ENCODE measurements around the gene MAPK9. TPM values are rescaled to one million over a fixed set of nuclear protein-coding genes. Genes with fewer than 3 reads are reported as not detected.

The MAPK9 gene
- total RNA-seq, 6 experiments from 2014 or later, result 14.4 to 18.6 (median 15.6) TPM

GRCh38 chr5:180208038-180208434, 83.8 kb downstream of the MAPK9 start:
- DNase-seq, result no peak
- 28% methylated on average over 7 of the region's 14 CpGs for WGBS (ENCODE audit: insufficient coverage, low coverage, low lambda C conversion rate, missing lambda C conversion rate)
- ATAC-seq, result no peak
- Histone ChIP-seq H3K27ac (no peak overlapping the region), H3K27me3 (no peaks in the 10 kb centered on the region), H3K4me3 (no peak overlapping the region), H3K4me1 (peaks cover 0 to 5% (median 0%) of the 10 kb centered on the region in 4 donors), H3K36me3 (no peaks in the 10 kb centered on the region), H3K9me3 (no peaks in the 10 kb centered on the region)
- no peak for TF ChIP-seq CTCF (IDR thresholded peaks at IDR 0.05)
- TF ChIP-seq POLR2A (IDR thresholded peaks at IDR 0.05), result no peak
- intact Hi-C loops (cut with DNase I), result no loop called here

- ATAC-seq (no peak), DNase-seq (no peak)
- H3K36me3 ChIP-seq, result no peaks in the 10 kb centered on the region
- H3K4me3 ChIP-seq, result no peak overlapping the region
- no peak for TF ChIP-seq CTCF (IDR thresholded peaks at IDR 0.05)
- no peaks in the 10 kb centered on the region for H3K9me3 ChIP-seq
- H3K27ac ChIP-seq, result no peak overlapping the region
- intact Hi-C loops (cut with DNase I), result no loop called here
- H3K4me1 ChIP-seq, result peaks cover 0 to 5% (median 0%) of the 10 kb centered on the region in 4 donors
- H3K27me3 ChIP-seq, result no peaks in the 10 kb centered on the region
- 27% methylated on average over 9 of the region's 25 CpGs for WGBS (ENCODE audit: insufficient coverage, low coverage, low lambda C conversion rate, missing lambda C conversion rate)
These were observed 84.3 kb downstream of the MAPK9 start for GRCh38 chr5:180207593-180207992.

- H3K4me3 ChIP-seq, result no peak overlapping the region
- no peak overlapping the region for H3K27ac ChIP-seq
- peaks cover 0 to 5% (median 0%) of the 10 kb centered on the region in 4 donors for H3K4me1 ChIP-seq
- DNase-seq (no peak), ATAC-seq (no peak)
- no peak for TF ChIP-seq POLR2A (IDR thresholded peaks at IDR 0.05)
- no peak for TF ChIP-seq CTCF (IDR thresholded peaks at IDR 0.05)
- no peaks in the 10 kb centered on the region for H3K27me3 ChIP-seq
- H3K36me3 ChIP-seq, result no peaks in the 10 kb centered on the region
- intact Hi-C loops (cut with DNase I), result no loop called here
- 70% methylated on average over 8 of the region's 11 CpGs for WGBS (ENCODE audit: insufficient coverage, low coverage, low lambda C conversion rate, missing lambda C conversion rate)
- no peaks in the 10 kb centered on the region for H3K9me3 ChIP-seq
These were observed 84.9 kb downstream of the MAPK9 start for GRCh38 chr5:180206993-180207392.

- Histone ChIP-seq H3K27ac (no peak overlapping the region), H3K9me3 (no peaks in the 10 kb centered on the region), H3K27me3 (no peaks in the 10 kb centered on the region), H3K36me3 (no peaks in the 10 kb centered on the region), H3K4me1 (peaks cover 0 to 5% (median 0%) of the 10 kb centered on the region in 4 donors), H3K4me3 (no peak overlapping the region)
- 38% methylated on average over 1 of the region's 1 CpG for WGBS (ENCODE audit: insufficient coverage, low coverage, low lambda C conversion rate, missing lambda C conversion rate)
- no peak for DNase-seq
- intact Hi-C loops (cut with DNase I), result no loop called here
- no peak for ATAC-seq
- TF ChIP-seq CTCF (IDR thresholded peaks at IDR 0.05), result no peak
These were observed 86.0 kb downstream of the MAPK9 start for GRCh38 chr5:180205916-180206315.

GRCh38 chr5:180204276-180204819, 87.5 kb downstream of the MAPK9 start:
- DNase-seq, result no peak
- WGBS (ENCODE audit: insufficient coverage, low coverage, low lambda C conversion rate, missing lambda C conversion rate), result 59% methylated on average over 1 of the region's 1 CpG
- intact Hi-C loops (cut with DNase I), result no loop called here
- H3K27ac ChIP-seq, result no peak overlapping the region
- ATAC-seq, result no peak
- TF ChIP-seq CTCF (IDR thresholded peaks at IDR 0.05) (no peak), POLR2A (IDR thresholded peaks at IDR 0.05) (no peak)
- H3K36me3 ChIP-seq, result no peaks in the 10 kb centered on the region
- H3K4me1 ChIP-seq, result peaks cover 0 to 5% (median 0%) of the 10 kb centered on the region in 4 donors
- no peaks in the 10 kb centered on the region for H3K27me3 ChIP-seq
- no peak overlapping the region for H3K4me3 ChIP-seq
- H3K9me3 ChIP-seq, result no peaks in the 10 kb centered on the region

Data from right lobe of liver (tissue), 6 donors.